Loucy (cell line): ENCODE measurements around the gene OSGIN1.

Experiments
- H2AFZ ChIP-seq: fragments of 200-600 bp; sonication (generic); 2 replicates; pipeline ENCODE4 v1.6.0; 2016; ENCODE audit warnings: antibody characterized with exemption, mild to moderate bottlenecking, low read length, moderate library complexity
- H3F3A ChIP-seq: fragments of 200-600 bp; 2 replicates; pipeline ENCODE4 v1.6.0; 2016; ENCODE audit warnings: antibody characterized with exemption, low read depth, mild to moderate bottlenecking
- H3K27me3 ChIP-seq: fragments of 200-600 bp; sonication (generic); 2 replicates; pipeline ENCODE4 v1.6.1; 2014; ENCODE audit warnings: low read length, mild to moderate bottlenecking; ENCODE audit not compliant: insufficient read depth, poor library complexity, severe bottlenecking
- H3K36me3 ChIP-seq: fragments of 200-600 bp; sonication (generic); 2 replicates; pipeline ENCODE4 v1.6.1; 2016; ENCODE audit warnings: low read length; ENCODE audit not compliant: insufficient read depth
- H3K4me1 ChIP-seq: fragments of 200-600 bp; sonication (generic); 2 replicates; pipeline ENCODE4 v1.5.1; 2014; ENCODE audit warnings: low read length, mild to moderate bottlenecking; ENCODE audit not compliant: insufficient read depth, poor library complexity, severe bottlenecking
- H3K4me2 ChIP-seq: fragments of 200-600 bp; sonication (generic); 2 replicates; pipeline ENCODE4 v1.6.0; 2014; ENCODE audit warnings: antibody characterized with exemption, low read length, low read depth, mild to moderate bottlenecking; ENCODE audit not compliant: poor library complexity, severe bottlenecking
- H3K4me3 ChIP-seq: fragments of 200-600 bp; sonication (generic); 2 replicates; pipeline ENCODE4 v1.5.1; 2014; ENCODE audit warnings: low read length, mild to moderate bottlenecking, mixed read lengths; ENCODE audit not compliant: poor library complexity, severe bottlenecking
- H3K79me2 ChIP-seq: fragments of 200-600 bp; sonication (generic); 2 replicates; pipeline ENCODE4 v1.6.1; 2014; ENCODE audit warnings: low read length; ENCODE audit not compliant: insufficient read depth
- H3K9ac ChIP-seq: fragments of 200-600 bp; sonication (generic); 2 replicates; pipeline ENCODE4 v1.6.0; 2014; ENCODE audit warnings: mild to moderate bottlenecking, low read depth, low read length, moderate library complexity; ENCODE audit not compliant: poor library complexity, severe bottlenecking
- H3K9me2 ChIP-seq: fragments of 200-600 bp; sonication (generic); replicated peaks from 2 replicates; pipeline ENCODE4 v1.6.1; 2016; ENCODE audit warnings: low read depth, low read length, mixed read lengths
- H3K9me3 ChIP-seq: fragments of 200-600 bp; sonication (generic); 2 replicates; pipeline ENCODE4 v1.6.1; 2014; ENCODE audit warnings: mild to moderate bottlenecking, antibody characterized with exemption, low read length, low read depth; ENCODE audit not compliant: insufficient read depth
- H4K20me1 ChIP-seq: fragments of 200-600 bp; sonication (generic); 2 replicates; pipeline ENCODE4 v1.6.0; 2014; ENCODE audit warnings: antibody characterized with exemption, low read length, mild to moderate bottlenecking; ENCODE audit not compliant: insufficient read depth, poor library complexity, severe bottlenecking
- EZH2phosphoT487 ChIP-seq: fragments of 200-600 bp; IDR thresholded peaks from 2 replicates; pipeline ENCODE4 v1.6.1; 2018; ENCODE audit warnings: antibody characterized with exemption, mild to moderate bottlenecking, moderate library complexity, borderline replicate concordance
- TF ChIP-seq, protein P1 (sequence below): fragments of 200-600 bp; sonication (generic); conservative IDR thresholded peaks from 2 replicates; pipeline ENCODE4 v1.5.1; 2014; ENCODE audit warnings: mild to moderate bottlenecking, antibody characterized with exemption, low read length

Gene OSGIN1

DNA sequence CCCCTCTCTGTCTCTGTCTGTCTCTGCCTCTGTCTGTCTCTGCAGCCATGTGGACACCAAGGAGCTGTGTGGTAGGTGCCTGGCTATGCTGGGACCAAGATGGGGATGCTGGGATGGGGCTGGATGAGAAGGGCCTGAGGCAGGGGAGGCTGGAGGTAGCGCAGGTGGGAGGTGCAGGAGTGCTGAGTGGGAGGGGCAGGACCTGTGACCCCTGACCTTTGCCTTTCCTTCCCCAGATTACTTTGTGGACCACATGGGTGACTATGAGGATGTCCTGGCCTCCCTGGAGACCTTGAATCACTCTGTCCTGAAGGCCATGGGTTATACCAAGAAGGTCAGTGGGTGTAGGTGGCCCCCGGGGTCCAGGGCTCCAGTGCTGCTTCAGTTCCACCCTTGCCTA lies 27.8 kb downstream of the OSGIN1 start:
- Histone ChIP-seq H4K20me1 (no peaks in the 10 kb centered on the region), H3K9me3 (no peaks in the 10 kb centered on the region), H3F3A (no peaks in the 10 kb centered on the region), H3K27me3 (no peaks in the 10 kb centered on the region), H3K9me2 (no peaks in the 10 kb centered on the region), H3K79me2 (no peaks in the 10 kb centered on the region), H3K4me1 (no peaks in the 10 kb centered on the region), H3K9ac (no peak overlapping the region), H2AFZ (no peak overlapping the region), H3K36me3 (no peaks in the 10 kb centered on the region), H3K4me3 (no peak overlapping the region), H3K4me2 (no peak overlapping the region)
- TF ChIP-seq, protein P1, sequence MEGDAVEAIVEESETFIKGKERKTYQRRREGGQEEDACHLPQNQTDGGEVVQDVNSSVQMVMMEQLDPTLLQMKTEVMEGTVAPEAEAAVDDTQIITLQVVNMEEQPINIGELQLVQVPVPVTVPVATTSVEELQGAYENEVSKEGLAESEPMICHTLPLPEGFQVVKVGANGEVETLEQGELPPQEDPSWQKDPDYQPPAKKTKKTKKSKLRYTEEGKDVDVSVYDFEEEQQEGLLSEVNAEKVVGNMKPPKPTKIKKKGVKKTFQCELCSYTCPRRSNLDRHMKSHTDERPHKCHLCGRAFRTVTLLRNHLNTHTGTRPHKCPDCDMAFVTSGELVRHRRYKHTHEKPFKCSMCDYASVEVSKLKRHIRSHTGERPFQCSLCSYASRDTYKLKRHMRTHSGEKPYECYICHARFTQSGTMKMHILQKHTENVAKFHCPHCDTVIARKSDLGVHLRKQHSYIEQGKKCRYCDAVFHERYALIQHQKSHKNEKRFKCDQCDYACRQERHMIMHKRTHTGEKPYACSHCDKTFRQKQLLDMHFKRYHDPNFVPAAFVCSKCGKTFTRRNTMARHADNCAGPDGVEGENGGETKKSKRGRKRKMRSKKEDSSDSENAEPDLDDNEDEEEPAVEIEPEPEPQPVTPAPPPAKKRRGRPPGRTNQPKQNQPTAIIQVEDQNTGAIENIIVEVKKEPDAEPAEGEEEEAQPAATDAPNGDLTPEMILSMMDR: no peak
- TF ChIP-seq EZH2phosphoT487: no peak

GRCh38 chr16:83981799-83982198 lies 28.8 kb downstream of the OSGIN1 start:
- no peaks in the 10 kb centered on the region for H3K9me2 ChIP-seq
- no peaks in the 10 kb centered on the region for H3K9me3 ChIP-seq
- H3K9ac ChIP-seq: no peak overlapping the region
- H3K4me3 ChIP-seq: no peak overlapping the region
- H4K20me1 ChIP-seq: no peaks in the 10 kb centered on the region
- no peak overlapping the region for H3K4me2 ChIP-seq
- H3K36me3 ChIP-seq: no peaks in the 10 kb centered on the region
- no peaks in the 10 kb centered on the region for H3K79me2 ChIP-seq
- H2AFZ ChIP-seq: no peak overlapping the region
- no peaks in the 10 kb centered on the region for H3K4me1 ChIP-seq
- H3K27me3 ChIP-seq: no peaks in the 10 kb centered on the region
- H3F3A ChIP-seq: no peaks in the 10 kb centered on the region
- TF ChIP-seq, protein P1: no peak
- no peak for TF ChIP-seq EZH2phosphoT487

GRCh38 chr16:83983491-83983890 lies 30.5 kb downstream of the OSGIN1 start:
- Histone ChIP-seq H3K4me1 (no peaks in the 10 kb centered on the region), H3K4me2 (no peak overlapping the region), H3K4me3 (no peak overlapping the region)

More at GRCh38 chr16:83983491-83983890, 30.5 kb downstream of the OSGIN1 start:
- Histone ChIP-seq H4K20me1 (no peaks in the 10 kb centered on the region), H3K9me3 (no peaks in the 10 kb centered on the region), H3K9ac (no peak overlapping the region), H3K27me3 (no peaks in the 10 kb centered on the region), H3K9me2 (no peaks in the 10 kb centered on the region), H3F3A (no peaks in the 10 kb centered on the region), H2AFZ (no peak overlapping the region), H3K79me2 (no peaks in the 10 kb centered on the region), H3K36me3 (no peaks in the 10 kb centered on the region)
- TF ChIP-seq, protein P1: no peak
- TF ChIP-seq EZH2phosphoT487: no peak
